Breast epithelium (tissue), 4 donors: Measurements from ENCODE around the gene ABT1. TPM values are rescaled to one million over a fixed set of nuclear protein-coding genes. Genes with fewer than 3 reads are reported as not detected.

Experiments used
- DNase-seq, 2 donors: peaks; one replicate each; pipeline ENCODE4 v3.0.0-alpha.2; 2019; ENCODE audit warnings: low spot score in 2 of 2
- H3K27ac ChIP-seq, 2 donors: fragments of 200-600 bp; sonication (generic) in 1 of 2; one replicate each; pipeline ENCODE4 v1.5.1; 2016 to 2019; ENCODE audit warnings: mild to moderate bottlenecking in 1 of 2
- H3K27me3 ChIP-seq, 2 donors: fragments of 200-600 bp; sonication (generic) in 1 of 2; one replicate each; pipeline versions ENCODE4 v1.5.1 to v1.6.0; 2017 to 2019; ENCODE audit warnings: control low read depth in 1 of 2, mild to moderate bottlenecking in 1 of 2
- H3K36me3 ChIP-seq: fragments of 200-600 bp; one replicate; pipeline ENCODE4 v1.5.1; 2019
- H3K4me1 ChIP-seq, 2 donors: fragments of 200-600 bp; sonication (generic); one replicate each; pipeline ENCODE4 v1.5.1; 2016 to 2019; ENCODE audit warnings: control low read depth in 1 of 2
- H3K4me3 ChIP-seq, 3 donors: fragments of 200-600 bp; sonication (generic); 1 replicate in 2 of 3; 2 replicates in 1 of 3; pipeline ENCODE4 v1.5.1; 2016 to 2019; ENCODE audit warnings: mild to moderate bottlenecking in 3 of 3, moderate library complexity in 2 of 3
- H3K9me3 ChIP-seq, 2 donors: fragments of 200-600 bp; sonication (generic) in 1 of 2; one replicate each; pipeline ENCODE4 v1.5.1; 2016 to 2019; ENCODE audit warnings: control low read depth in 1 of 2
- POLR2A ChIP-seq: fragments of 450-650 bp; IDR thresholded peaks from one replicate; pipeline ENCODE4 v1.6.1; 2016; ENCODE audit warnings: antibody characterized with exemption, mild to moderate bottlenecking, moderate library complexity
- POLR2AphosphoS5 ChIP-seq, 3 donors: sonication (generic); formaldehyde crosslinking; IDR thresholded peaks; one replicate each; pipeline ENCODE4 v1.6.1; 2017; ENCODE audit warnings: antibody characterized with exemption in 3 of 3
- intact Hi-C: fragments of 100-400 bp; cut with DNase I; formaldehyde crosslinking; loops from one replicate; pipeline ENCODE4 v1.15.1; 2023; ENCODE audit warnings: low total_unique reads
- total RNA-seq, 3 donors: library from RNA; depleted of rRNA; stranded (reverse); fragments of >200 nt; gene quantifications; one replicate each; pipeline ENCODE4 v1.1.0, GENCODE V29; 2016
- TF ChIP-seq, protein P1 (sequence below), 3 donors: fragments of 450-650 bp; IDR thresholded peaks; one replicate each; pipeline ENCODE4 v1.5.1; 2016 to 2017; ENCODE audit warnings: antibody characterized with exemption in 3 of 3, mild to moderate bottlenecking in 3 of 3, moderate library complexity in 3 of 3

Gene ABT1
- total RNA-seq, 3 donors from 2014 or later, result 13.8 to 19.5 (median 18.0) TPM

- TF ChIP-seq POLR2A, result no peak
- TF ChIP-seq, protein P1, sequence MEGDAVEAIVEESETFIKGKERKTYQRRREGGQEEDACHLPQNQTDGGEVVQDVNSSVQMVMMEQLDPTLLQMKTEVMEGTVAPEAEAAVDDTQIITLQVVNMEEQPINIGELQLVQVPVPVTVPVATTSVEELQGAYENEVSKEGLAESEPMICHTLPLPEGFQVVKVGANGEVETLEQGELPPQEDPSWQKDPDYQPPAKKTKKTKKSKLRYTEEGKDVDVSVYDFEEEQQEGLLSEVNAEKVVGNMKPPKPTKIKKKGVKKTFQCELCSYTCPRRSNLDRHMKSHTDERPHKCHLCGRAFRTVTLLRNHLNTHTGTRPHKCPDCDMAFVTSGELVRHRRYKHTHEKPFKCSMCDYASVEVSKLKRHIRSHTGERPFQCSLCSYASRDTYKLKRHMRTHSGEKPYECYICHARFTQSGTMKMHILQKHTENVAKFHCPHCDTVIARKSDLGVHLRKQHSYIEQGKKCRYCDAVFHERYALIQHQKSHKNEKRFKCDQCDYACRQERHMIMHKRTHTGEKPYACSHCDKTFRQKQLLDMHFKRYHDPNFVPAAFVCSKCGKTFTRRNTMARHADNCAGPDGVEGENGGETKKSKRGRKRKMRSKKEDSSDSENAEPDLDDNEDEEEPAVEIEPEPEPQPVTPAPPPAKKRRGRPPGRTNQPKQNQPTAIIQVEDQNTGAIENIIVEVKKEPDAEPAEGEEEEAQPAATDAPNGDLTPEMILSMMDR (IDR thresholded peaks at IDR 0.05), result no peak
- peak overlapping the region in 1 of 3 donors; percentile 64 for H3K4me3 ChIP-seq
- H3K27me3 ChIP-seq, result no peaks in the 10 kb centered on the region
- H3K36me3 ChIP-seq, result no peaks in the 10 kb centered on the region
- H3K9me3 ChIP-seq, result no peaks in the 10 kb centered on the region
- DNase-seq, result no peak
- H3K27ac ChIP-seq, result no peak overlapping the region
- intact Hi-C loops, result loop anchor here (10.0 kb wide), 1 partner anchor 241 kb away; no protein-coding TSS in a partner anchor
- H3K4me1 ChIP-seq, result no peaks in the 10 kb centered on the region
Measured at GRCh38 chr6:26555505-26556262, 41.1 kb upstream of the ABT1 start.

GRCh38 chr6:26556263-26557070 lies 40.3 kb upstream of the ABT1 start:
- DNase-seq, result no peak
- no peaks in the 10 kb centered on the region for H3K9me3 ChIP-seq
- TF ChIP-seq, protein P1 (IDR thresholded peaks at IDR 0.05), result no peak
- no peak for TF ChIP-seq POLR2AphosphoS5 (IDR thresholded peaks at IDR 0.05)
- TF ChIP-seq POLR2A, result no peak
- H3K4me1 ChIP-seq, result no peaks in the 10 kb centered on the region
- no peak overlapping the region for H3K27ac ChIP-seq
- no peaks in the 10 kb centered on the region for H3K36me3 ChIP-seq
- H3K4me3 ChIP-seq, result no peak overlapping the region
- intact Hi-C loops, result loop anchor here (10.0 kb wide), 1 partner anchor 242 kb away; no protein-coding TSS in a partner anchor
- no peaks in the 10 kb centered on the region for H3K27me3 ChIP-seq

DNA sequence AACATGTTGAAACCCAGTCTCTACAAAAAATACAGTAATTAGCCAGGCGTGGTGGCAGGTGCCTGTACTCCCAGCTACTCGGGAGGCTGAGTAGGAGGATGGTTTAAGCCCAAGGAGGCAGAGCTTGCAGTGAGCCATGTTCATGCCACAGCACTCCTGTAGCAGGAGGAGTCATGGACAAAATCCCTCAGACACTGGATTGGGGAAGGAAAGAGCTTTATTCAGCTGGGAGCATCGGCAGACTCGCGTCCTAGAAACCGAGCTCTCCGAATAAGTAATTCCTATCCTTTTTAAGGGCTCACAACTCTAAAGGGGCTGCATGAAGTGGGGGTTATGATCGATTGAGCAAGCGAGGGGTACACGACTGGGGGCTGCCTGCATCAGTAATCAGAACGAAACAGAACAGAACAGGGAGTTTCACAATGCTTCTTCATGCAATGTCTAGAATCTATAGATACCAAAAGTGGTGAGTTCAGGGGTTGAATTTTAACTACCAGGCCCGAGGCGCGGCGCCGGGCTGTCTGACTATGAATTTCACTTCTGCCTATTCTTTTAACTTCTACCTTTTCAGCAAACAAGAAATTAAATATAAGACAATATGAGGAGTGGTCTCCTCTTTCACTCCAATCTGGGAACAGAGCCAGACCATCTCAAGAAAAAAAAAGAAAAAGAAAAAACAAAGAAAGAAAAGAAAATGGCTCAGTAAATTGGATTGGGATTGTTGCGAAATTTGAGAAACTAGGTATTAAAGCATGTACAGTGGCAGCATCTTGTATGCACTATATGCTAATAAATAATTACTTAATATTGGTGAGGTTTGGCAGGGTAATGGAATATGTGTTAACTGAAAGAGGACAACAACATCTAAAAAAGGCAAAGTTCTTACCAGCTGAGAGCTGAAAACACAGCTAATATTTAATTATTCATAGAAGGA lies 35.0 kb upstream of the ABT1 start:
- TF ChIP-seq POLR2AphosphoS5 (IDR thresholded peaks at IDR 0.05) (no peak), POLR2A (no peak)
- TF ChIP-seq, protein P1 (IDR thresholded peaks at IDR 0.05), result no peak
- Histone ChIP-seq H3K4me1 (no peaks in the 10 kb centered on the region), H3K27me3 (no peaks in the 10 kb centered on the region), H3K36me3 (no peaks in the 10 kb centered on the region), H3K4me3 (no peak overlapping the region), H3K27ac (no peak overlapping the region), H3K9me3 (no peaks in the 10 kb centered on the region)
- DNase-seq, result no peak
- intact Hi-C loops, result no loop called here

- H3K4me1 ChIP-seq, result no peaks in the 10 kb centered on the region
- TF ChIP-seq, protein P1 (IDR thresholded peaks at IDR 0.05), result no peak
- TF ChIP-seq POLR2A, result no peak
- TF ChIP-seq POLR2AphosphoS5 (IDR thresholded peaks at IDR 0.05), result no peak
- H3K27ac ChIP-seq, result no peak overlapping the region
- intact Hi-C loops, result no loop called here
- H3K4me3 ChIP-seq, result no peak overlapping the region
- no peaks in the 10 kb centered on the region for H3K27me3 ChIP-seq
- no peaks in the 10 kb centered on the region for H3K36me3 ChIP-seq
- no peak for DNase-seq
- no peaks in the 10 kb centered on the region for H3K9me3 ChIP-seq
Measured at GRCh38 chr6:26563488-26563887, 33.3 kb upstream of the ABT1 start.
